NCI-H748 (cell line): Measurements from ENCODE around the gene SLC39A13.

ENCODE experiments used
- DNase-seq: peaks from one replicate; lab custom pipeline; 2025; ENCODE audit not compliant: unreplicated experiment; lab: John Stamatoyannopoulos, UW

The SLC39A13 gene

DNA sequence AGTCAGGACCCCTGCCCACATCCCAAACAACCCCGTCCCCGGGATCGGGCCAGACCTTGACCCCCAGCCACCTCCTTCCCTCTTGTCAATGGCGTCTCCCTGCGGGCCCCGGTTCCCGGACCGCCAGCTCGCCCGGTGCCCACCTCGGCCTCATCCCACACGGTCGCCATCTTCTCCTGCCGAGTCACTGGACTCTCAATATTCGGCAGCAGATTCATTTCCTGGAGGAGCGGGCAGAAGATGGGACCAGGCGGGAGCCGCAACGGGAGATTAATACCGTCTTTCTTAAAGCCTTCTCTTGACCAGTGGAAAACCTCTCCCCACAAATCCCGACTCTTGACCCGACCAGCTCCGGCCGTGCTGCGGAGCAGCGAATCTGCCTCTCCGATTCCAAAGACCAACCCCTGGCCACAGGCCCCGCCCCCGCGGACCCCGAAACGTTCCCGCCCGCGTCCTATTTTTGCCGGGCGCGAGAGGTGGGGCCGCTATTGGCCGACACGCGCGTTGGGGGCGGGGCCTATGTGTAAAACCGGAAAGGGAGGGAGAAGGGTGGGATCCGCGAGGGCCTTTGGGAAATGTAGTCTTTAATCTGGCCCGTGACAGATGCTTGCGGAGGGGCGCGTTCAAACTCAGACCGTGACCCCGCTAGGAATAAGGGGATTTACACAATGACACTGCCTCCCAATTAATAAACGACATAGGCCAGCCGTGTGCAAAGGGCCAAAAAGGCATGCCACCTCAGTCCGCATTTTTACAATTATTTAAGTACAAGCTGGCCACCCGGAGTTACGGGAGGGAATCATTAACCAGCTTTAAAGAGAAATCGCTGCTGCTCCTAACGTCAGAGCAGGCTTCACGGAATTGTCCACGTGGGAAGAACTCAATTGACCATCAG is 17.9 kb downstream of the SLC39A13 start, which contains the start of gene PSMC3:
Gene PSMC3, minus strand, starts transcription at position 378 of the 895 bp plus-strand sequence. Its CDS starts 160 bp downstream, at position 218.
- peak; percentile 97 for DNase-seq

DNA sequence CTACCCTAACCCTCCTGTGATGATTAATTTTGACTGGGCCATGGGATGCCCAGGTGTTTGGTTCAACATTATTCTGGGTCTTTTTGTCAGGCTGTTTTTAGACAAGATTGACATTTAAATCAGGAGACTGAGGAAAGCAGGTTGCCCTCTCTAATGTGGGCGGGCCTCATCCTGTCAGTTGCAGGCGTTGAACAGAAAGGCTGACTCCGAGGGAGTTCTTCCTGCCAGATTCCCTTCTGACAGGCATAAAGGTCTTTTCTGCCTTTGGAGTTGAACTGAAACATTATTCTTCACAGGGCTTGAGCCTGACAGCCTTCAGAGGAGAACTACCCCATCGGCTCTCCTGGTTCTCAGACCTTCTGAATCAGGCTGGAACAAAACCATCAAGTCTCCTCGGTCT is 22.1 kb downstream of the SLC39A13 start:
- no peak for DNase-seq

DNA sequence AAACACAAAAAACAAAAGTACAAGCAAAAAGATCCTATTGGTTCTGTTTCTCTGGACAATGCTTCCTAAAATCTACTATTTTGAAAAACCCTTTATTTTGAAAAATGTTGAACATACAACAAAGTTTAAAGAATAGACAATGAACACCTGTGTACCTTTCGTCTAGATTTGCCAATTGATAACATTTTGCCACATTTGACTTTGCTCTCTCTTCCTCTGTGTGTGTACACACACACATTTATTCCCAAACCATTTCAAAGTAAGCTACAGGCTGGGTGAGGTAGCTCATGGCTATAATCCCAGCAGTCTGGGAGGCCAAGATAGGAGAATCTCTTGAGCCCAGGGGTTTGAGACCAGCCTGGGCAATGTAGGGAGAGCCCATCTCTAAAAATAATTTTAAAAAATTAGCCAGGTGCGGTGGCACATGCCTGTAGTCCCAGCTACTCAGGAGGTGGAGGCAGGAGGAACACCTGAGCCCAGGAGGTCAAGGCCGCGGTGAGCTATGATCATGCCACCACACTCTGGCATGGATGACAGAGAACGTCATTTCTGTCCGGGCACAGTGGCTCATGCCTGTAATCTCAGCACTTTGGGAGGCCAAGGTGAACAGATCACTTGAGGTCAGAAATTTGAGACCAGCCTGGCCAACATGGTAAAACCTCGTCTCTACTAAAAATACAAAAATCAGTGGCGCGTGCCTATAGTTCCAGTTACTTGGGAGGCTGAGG is 23.1 kb downstream of the SLC39A13 start:
- no peak for DNase-seq

DNA sequence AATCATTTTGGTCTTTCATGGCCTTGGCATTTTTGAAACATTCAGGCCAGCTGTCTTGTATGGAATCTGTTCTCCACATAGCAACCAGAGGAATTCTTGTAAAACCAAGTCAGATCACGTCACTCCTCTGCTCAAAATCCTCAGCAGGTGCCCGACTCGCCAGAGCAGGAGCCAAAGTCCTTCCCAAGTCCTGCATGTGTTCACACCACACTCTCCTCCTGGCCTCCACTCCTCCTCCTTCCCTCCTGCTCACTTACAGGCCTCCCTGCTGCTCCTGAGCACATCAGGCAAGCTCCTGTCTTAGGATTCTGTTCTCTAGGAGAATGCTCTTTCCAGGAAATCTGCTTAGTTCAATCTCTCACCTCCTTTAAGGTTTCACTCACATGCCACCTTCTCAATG is 24.8 kb downstream of the SLC39A13 start:
- no peak for DNase-seq

GRCh38 chr11:47434011-47434786 is 25.8 kb downstream of the SLC39A13 start:
- no peak for DNase-seq

- DNase-seq: no peak
Observed at GRCh38 chr11:47435687-47436086, 27.3 kb downstream of the SLC39A13 start.

GRCh38 chr11:47436726-47437125 is 28.3 kb downstream of the SLC39A13 start:
- DNase-seq: no peak

- no peak for DNase-seq
Observed at GRCh38 chr11:47437218-47437745, 28.9 kb downstream of the SLC39A13 start.

- DNase-seq: no peak
Observed at GRCh38 chr11:47437746-47438418, 29.5 kb downstream of the SLC39A13 start.

- no peak for DNase-seq
Observed at GRCh38 chr11:47438721-47439120, 30.3 kb downstream of the SLC39A13 start.

DNA sequence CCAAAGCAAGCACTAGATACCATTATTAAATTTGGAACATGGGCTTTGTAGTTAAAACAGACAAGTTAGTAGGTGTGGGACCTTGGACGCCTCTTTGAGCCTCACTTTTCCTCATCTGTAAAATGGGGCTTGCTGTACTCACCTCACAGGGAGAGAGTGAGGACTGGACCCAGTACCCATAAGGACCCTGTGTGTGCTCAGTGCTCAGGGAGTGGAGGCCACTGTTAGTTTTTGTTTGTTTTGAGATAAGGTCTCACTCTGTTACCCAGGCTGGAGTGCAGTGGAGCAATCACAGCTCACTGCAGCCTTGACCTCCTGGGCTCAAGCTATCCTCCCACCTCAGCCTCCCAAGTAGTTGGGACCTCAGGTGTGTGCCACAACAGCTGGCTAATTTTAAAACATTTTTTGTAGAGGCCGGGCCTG is 31.7 kb downstream of the SLC39A13 start:
- DNase-seq: no peak

GRCh38 chr11:47441421-47441820 is 33.0 kb downstream of the SLC39A13 start:
- DNase-seq: no peak

DNA sequence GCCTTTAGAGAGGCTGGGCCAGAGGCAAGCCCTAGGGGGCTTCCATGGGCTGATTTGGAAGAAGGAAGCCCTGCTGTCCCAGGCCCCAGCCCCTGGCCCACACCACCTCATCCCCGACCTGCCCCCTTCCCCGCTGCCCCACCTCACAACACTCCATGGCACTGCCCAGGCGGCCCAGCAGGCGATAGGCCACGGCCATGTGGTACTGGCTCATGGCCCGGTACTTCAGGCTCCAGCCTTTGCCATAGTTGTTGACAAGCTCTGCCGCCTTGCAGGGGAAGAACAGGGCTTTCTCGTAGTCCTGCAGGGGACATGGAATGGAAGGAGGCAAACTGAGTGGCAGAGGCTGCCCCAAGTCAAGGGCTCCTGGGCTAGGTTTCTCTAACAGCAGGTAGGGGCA is 34.1 kb downstream of the SLC39A13 start:
- no peak for DNase-seq

DNA sequence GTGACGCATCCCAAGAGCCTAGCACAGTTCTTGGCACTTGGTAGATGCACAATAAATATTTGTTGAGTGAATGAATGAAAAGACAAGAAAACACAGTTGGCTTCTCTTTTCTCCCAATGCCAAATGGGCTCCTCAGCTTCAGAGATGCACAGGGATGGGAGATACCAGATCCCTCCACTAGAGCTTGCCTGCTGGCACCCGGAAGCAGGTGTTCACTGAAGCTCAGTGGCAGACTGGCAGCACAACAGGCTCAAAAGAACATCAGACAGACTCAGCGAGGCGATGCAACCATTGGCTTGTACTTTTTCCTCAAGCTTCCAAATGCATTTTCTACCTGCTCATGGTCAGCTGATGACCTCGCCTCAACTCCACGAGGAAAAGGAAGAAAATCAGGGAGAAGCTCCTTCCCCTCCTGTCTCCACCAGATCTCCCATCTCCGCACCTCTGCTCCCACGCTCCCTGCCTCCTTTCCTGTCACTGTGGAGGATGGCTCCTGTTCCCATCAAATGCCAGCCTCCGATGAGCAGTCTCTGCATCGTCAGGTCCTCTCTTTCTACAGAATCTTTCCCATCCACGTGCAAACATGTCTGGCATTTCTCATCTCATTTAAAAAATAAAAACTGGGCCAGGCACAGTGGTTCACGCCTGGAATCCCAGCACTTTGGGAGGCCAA is 34.8 kb downstream of the SLC39A13 start:
- DNase-seq: peak; percentile 40

GRCh38 chr11:47443817-47444216 is 35.4 kb downstream of the SLC39A13 start:
- no peak for DNase-seq

DNA sequence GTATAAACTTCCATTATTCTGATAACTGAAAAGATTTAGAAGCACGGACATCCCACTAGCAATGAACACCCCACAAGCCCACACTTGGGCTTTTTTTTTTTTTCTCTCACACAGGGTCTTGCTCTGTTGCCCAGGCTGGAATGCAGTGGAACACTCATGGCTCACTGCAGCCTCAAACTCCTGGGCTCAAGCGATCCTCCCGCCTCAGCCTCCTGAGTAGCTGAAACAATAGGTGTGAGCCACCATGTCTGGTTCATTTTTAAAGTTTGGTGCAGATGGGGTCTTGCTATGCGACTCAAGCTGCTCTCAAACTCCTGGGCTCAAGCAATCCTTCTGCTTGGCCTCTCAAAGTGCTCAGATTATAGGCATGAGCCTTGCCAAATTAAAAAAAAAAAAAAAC is 37.5 kb downstream of the SLC39A13 start:
- no peak for DNase-seq

GRCh38 chr11:47446833-47447232 is 38.4 kb downstream of the SLC39A13 start:
- no peak for DNase-seq

GRCh38 chr11:47447906-47448305 is 39.5 kb downstream of the SLC39A13 start:
- DNase-seq: no peak

GRCh38 chr11:47448566-47449427 is 40.4 kb downstream of the SLC39A13 start, which contains the start of gene RAPSN:
Gene RAPSN (minus strand): TSS chr11:47449136. CDS start chr11:47448964, 172 bp downstream.
- no peak for DNase-seq
